ENCODE measurements around the gene OGT.
A peak's percentile ranks its signal among the peaks of the same experiment; 100 is the strongest.

The OGT gene

GRCh38 chrX:71579136-71579989, 46.5 kb downstream of the OGT start (continued):
- no peak for TF ChIP-seq TSHZ1 (tag by site-specific recombination; IDR thresholded peaks at IDR 0.05; ENCODE audit: borderline replicate concordance)
- TF ChIP-seq ZEB2 (tag by site-specific recombination; IDR thresholded peaks at IDR 0.05), result no peak
- TF ChIP-seq ZNF23 (tag by site-specific recombination; IDR thresholded peaks at IDR 0.05; ENCODE audit: borderline replicate concordance), result no peak
- TF ChIP-seq HOXA7 (CRISPR knock-in tag; IDR thresholded peaks at IDR 0.05; ENCODE audit: borderline replicate concordance), result no peak
- no peak for TF ChIP-seq ZNF658 (tag by site-specific recombination; IDR thresholded peaks at IDR 0.05)
- TF ChIP-seq ZBTB20 (tag by site-specific recombination; IDR thresholded peaks at IDR 0.05), result no peak
- TF ChIP-seq EGR2 (tag by site-specific recombination; IDR thresholded peaks at IDR 0.05; ENCODE audit: low read depth), result peak; percentile 30
- TF ChIP-seq ZNF530 (tag by site-specific recombination; IDR thresholded peaks at IDR 0.05; ENCODE audit: low read depth), result no peak
- peak; percentile 22; the same call in 1 of the 2 replicates for TF ChIP-seq ZBTB10 (tag by site-specific recombination; IDR thresholded peaks at IDR 0.05)
- TF ChIP-seq ZNF184 (tag by site-specific recombination; IDR thresholded peaks at IDR 0.05), result no peak
- no peak for TF ChIP-seq ZNF660 (tag by site-specific recombination; IDR thresholded peaks at IDR 0.05)
- no peak for TF ChIP-seq ZNF391 (tag by site-specific recombination; IDR thresholded peaks at IDR 0.05; ENCODE audit: borderline replicate concordance, low read depth)
- peak; percentile 32 for TF ChIP-seq SP2 (tag by site-specific recombination; IDR thresholded peaks at IDR 0.05)

- ChIA-PET CTCF (no interaction called here), POLR2A (no interaction called here)
- TF ChIP-seq SP2 (tag by site-specific recombination; IDR thresholded peaks at IDR 0.05) (peak; percentile 3), ZFHX2 (tag by site-specific recombination; conservative IDR thresholded peaks at IDR 0.05) (peak; percentile 91), ZNF514 (tag by site-specific recombination; IDR thresholded peaks at IDR 0.05) (no peak), ZNF202 (tag by site-specific recombination; IDR thresholded peaks at IDR 0.05; ENCODE audit: borderline replicate concordance) (0 out of 2 replicates have a peak, but pooled peaks have one; percentile 28), EGR2 (tag by site-specific recombination; IDR thresholded peaks at IDR 0.05; ENCODE audit: low read depth) (peak; percentile 93), ZBTB11 (tag by site-specific recombination; conservative IDR thresholded peaks at IDR 0.05; ENCODE audit: low read depth) (no peak), SP7 (tag by site-specific recombination; IDR thresholded peaks at IDR 0.05) (no peak), ZNF335 (tag by site-specific recombination; conservative IDR thresholded peaks at IDR 0.05) (no peak)
These were observed 47.1 kb downstream of the OGT start for GRCh38 chrX:71579990-71580380.

More at GRCh38 chrX:71579990-71580380, 47.1 kb downstream of the OGT start:
- Histone ChIP-seq H3K36me3 (ENCODE audit: control insufficient read depth in 2 of 2, insufficient read depth in 1 of 2, low read length in 2 of 2) (peaks cover 17 to 20% of the 10 kb centered on the region in 2 experiments), H3K9me3 (ENCODE audit: control insufficient read depth, insufficient read depth, low read depth, low read length) (no peaks in the 10 kb centered on the region), H3K4me3 (ENCODE audit: low read depth, low read length) (no peak overlapping the region), H3K4me1 (ENCODE audit: control insufficient read depth, insufficient read depth, low read length) (no peaks in the 10 kb centered on the region), H3K27ac (ENCODE audit: extremely low read depth, low read depth, low read length) (no peak overlapping the region)

Measured in HEK293 (cell line).